Measurements from ENCODE around the gene TM2D1. TPM values are rescaled to one million over a fixed set of nuclear protein-coding genes. Genes with fewer than 3 reads are reported as not detected.

Gene TM2D1
- polyA plus RNA-seq (2011; rRNA removed), result 42.9 and 54.2 TPM in 2 replicates
- polyA plus RNA-seq (2012; cell fraction: cytosol; rRNA removed), result 21.7 and 22.4 TPM in 2 replicates
- polyA plus RNA-seq (2012; cell fraction: nucleus; rRNA removed), result 8.8 and 12.6 TPM in 2 replicates
- polyA plus RNA-seq (2017; fragmentation: RNase III; extraction: RNeasy Plus Mini Kit Qiagen cat#74134 plus additional on column Dnase treatment), result 29.2 to 35.6 TPM (median 32.4 TPM) in 3 replicates
- 8.9 and 10.8 TPM in 2 replicates for polyA minus RNA-seq (2011; rRNA and poly(A)+ RNA removed)

DNA sequence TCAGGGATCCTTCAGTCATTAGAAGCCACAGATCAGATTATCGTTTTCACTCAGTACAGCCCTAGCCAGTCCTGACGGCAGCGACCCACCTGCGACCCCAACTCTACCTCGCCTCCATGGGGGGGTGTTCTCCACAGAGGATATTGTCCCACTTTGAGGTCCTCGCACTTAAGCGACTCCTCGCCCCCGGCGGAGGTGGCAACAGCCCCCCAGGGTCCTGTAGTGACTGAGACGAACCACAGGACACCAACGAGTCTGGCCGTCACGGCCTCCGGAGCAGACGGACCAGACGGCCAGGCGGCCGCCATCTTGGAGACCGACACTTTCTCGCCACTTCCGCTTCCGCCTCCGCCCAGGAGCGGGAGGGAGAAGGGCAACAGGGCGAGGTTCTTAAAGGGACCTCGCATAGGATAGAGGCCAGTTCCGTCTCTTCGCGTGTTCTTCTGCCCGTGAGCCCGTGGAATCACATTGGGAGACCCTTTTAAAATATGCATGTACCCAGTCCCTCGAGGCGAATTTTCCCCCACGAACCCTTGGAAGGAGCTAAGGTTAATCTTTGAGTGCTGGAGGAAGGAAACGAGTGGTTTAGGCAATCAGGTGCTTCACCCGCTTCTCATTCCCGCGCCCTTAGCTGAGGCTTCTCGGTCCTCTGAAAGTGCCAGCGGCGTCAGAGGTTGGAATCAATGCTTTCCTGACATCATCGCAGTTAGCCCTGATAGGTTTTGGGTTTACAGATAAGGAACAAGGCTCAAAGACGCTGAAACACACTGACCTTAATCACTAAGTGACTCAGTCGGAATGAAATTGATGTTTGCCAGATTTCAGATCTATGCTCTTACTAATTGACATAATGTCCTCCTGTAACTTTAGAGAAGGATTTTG, at the start of gene TM2D1:
Gene TM2D1, minus strand, starts transcription at position 329 of the 882 bp plus-strand sequence. Its CDS starts 21 bp downstream, at position 308.
- ATAC-seq (peak; percentile 100), DNase-seq (ENCODE audit: low read depth in 1 of 2, low spot score in 1 of 2) (peak; percentile 82 to 89), FAIRE-seq (no peak)
- WGBS (ENCODE audit: missing lambda C conversion rate), result 1% methylated on average over 22 of the region's 45 CpGs
- Histone ChIP-seq H3K27ac (peak within 1 kb of the TSS; percentile 90 to 91), H3K9me3 (no peaks in the 10 kb centered on the region), H3K4me3 (peak within 1 kb of the TSS; percentile 95), H3K4me1 (peaks cover 13% of the 10 kb centered on the region; the same call in 1 of the 3 replicates), H3K4me2 (peak within 1 kb of the TSS; percentile 92)
- ChIA-PET POLR2A (no interaction called here), CTCF (no interaction called here)
- no peak for TF ChIP-seq TP53 (CRISPR knock-in tag; IDR thresholded peaks at IDR 0.05)
- no peak for TF ChIP-seq JUNB (IDR thresholded peaks at IDR 0.05)
- TF ChIP-seq FOSB (CRISPR knock-in tag; IDR thresholded peaks at IDR 0.05), result no peak
- no peak for TF ChIP-seq CHD4 (IDR thresholded peaks at IDR 0.05; ENCODE audit: borderline replicate concordance)
- TF ChIP-seq CHD2 (IDR thresholded peaks at IDR 0.05; ENCODE audit: low read length, partially characterized antibody), result peak; percentile 3
- TF ChIP-seq, protein P1, sequence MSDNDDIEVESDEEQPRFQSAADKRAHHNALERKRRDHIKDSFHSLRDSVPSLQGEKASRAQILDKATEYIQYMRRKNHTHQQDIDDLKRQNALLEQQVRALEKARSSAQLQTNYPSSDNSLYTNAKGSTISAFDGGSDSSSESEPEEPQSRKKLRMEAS (IDR thresholded peaks at IDR 0.05), result peak; percentile 86
- TF ChIP-seq E2F6 (IDR thresholded peaks at IDR 0.05; ENCODE audit: borderline replicate concordance, low read depth), result peak; percentile 74; the same call in 1 of the 2 replicates
- no peak for TF ChIP-seq ZSCAN20 (CRISPR knock-in tag; IDR thresholded peaks at IDR 0.05)
- TF ChIP-seq KDM1A (IDR thresholded peaks at IDR 0.05; ENCODE audit: low read depth), result no peak
- TF ChIP-seq HDAC2 (IDR thresholded peaks at IDR 0.05), result no peak
- no peak for TF ChIP-seq ESRRA (IDR thresholded peaks at IDR 0.05; ENCODE audit: borderline replicate concordance, low read length)
- TF ChIP-seq SREBF2 (IDR thresholded peaks at IDR 0.05), result no peak
- TF ChIP-seq REST (IDR thresholded peaks at IDR 0.05), result no peak
- TF ChIP-seq PHF8 (IDR thresholded peaks at IDR 0.05; ENCODE audit: borderline replicate concordance, low read depth), result peak; percentile 99
- peak in 1 of 2 experiments; percentile 78; a peak in 1 of 5 replicates for TF ChIP-seq JUN (IDR thresholded peaks at IDR 0.05)
- no peak for TF ChIP-seq MAFK (IDR thresholded peaks at IDR 0.05; ENCODE audit: partially characterized antibody)
- TF ChIP-seq KDM5A (IDR thresholded peaks at IDR 0.05), result peak; percentile 83
- no peak for TF ChIP-seq SMC3 (IDR thresholded peaks at IDR 0.05)
- TF ChIP-seq BCL3 (IDR thresholded peaks at IDR 0.05), result peak; percentile 70; the same call in 1 of the 3 replicates
- TF ChIP-seq, protein P2, sequence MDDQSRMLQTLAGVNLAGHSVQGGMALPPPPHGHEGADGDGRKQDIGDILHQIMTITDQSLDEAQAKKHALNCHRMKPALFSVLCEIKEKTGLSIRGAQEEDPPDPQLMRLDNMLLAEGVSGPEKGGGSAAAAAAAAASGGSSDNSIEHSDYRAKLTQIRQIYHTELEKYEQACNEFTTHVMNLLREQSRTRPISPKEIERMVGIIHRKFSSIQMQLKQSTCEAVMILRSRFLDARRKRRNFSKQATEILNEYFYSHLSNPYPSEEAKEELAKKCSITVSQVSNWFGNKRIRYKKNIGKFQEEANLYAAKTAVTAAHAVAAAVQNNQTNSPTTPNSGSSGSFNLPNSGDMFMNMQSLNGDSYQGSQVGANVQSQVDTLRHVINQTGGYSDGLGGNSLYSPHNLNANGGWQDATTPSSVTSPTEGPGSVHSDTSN (IDR thresholded peaks at IDR 0.05), result no peak
- TF ChIP-seq RAD21 (conservative IDR thresholded peaks at IDR 0.05 in 1 of 2, IDR thresholded peaks at IDR 0.05 in 1 of 2), result no peak
- no peak for TF ChIP-seq NPAS2 (CRISPR knock-in tag; IDR thresholded peaks at IDR 0.05; ENCODE audit: borderline replicate concordance)
- TF ChIP-seq ZC3H11A (IDR thresholded peaks at IDR 0.05), result no peak
- TF ChIP-seq USF2 (IDR thresholded peaks at IDR 0.05), result no peak
- no peak for TF ChIP-seq CTCF (IDR thresholded peaks at IDR 0.05)
- TF ChIP-seq NFE2L2 (conservative IDR thresholded peaks at IDR 0.05; ENCODE audit: low read length), result no peak
- no peak for TF ChIP-seq NR3C1 (IDR thresholded peaks at IDR 0.05)
- TF ChIP-seq HOXB5 (CRISPR knock-in tag; IDR thresholded peaks at IDR 0.05), result no peak
- peak; percentile 96 for TF ChIP-seq POLR2A (IDR thresholded peaks at IDR 0.05; ENCODE audit: low read length)

Measured in A549 (cell line).